Endodermal cell (in vitro differentiated cells): ENCODE results near the gene APOC1. TPM values are rescaled to one million over a fixed set of nuclear protein-coding genes. Genes with fewer than 3 reads are reported as not detected.
A peak's percentile ranks its signal among the peaks of the same experiment; 100 is the strongest.
"Not testable (repeated sequence)": the region's sequence is repeated elsewhere in the genome, so short reads cannot be mapped to it uniquely, and the experiment has no call there.

ENCODE experiments used
- DNase-seq: peaks from one replicate; pipeline ENCODE4 v3.0.0-alpha.2; 2017
- H3K27ac ChIP-seq: 2 replicates; pipeline ENCODE4 v1.5.1; 2013; ENCODE audit warnings: mild to moderate bottlenecking, low read depth, low read length, moderate library complexity
- H3K27me3 ChIP-seq: 2 replicates; pipeline ENCODE4 v1.6.1; 2013; ENCODE audit warnings: mild to moderate bottlenecking, low read length, moderate library complexity; ENCODE audit not compliant: insufficient read depth, control insufficient read depth, poor library complexity, severe bottlenecking
- H3K36me3 ChIP-seq: 2 replicates; pipeline ENCODE4 v1.7.0; 2013; ENCODE audit warnings: mild to moderate bottlenecking, low read length, moderate library complexity; ENCODE audit not compliant: control insufficient read depth, insufficient read depth
- H3K4me1 ChIP-seq: one replicate; pipeline ENCODE4 v1.7.0; 2013; ENCODE audit warnings: low read length; ENCODE audit not compliant: control insufficient read depth, insufficient read depth
- H3K4me3 ChIP-seq: 2 replicates; pipeline ENCODE4 v1.5.1; 2013; ENCODE audit warnings: mild to moderate bottlenecking, low read length, moderate library complexity
- H3K9ac ChIP-seq: 2 replicates; pipeline ENCODE4 v1.6.1; 2013; ENCODE audit warnings: mild to moderate bottlenecking, low read length, moderate library complexity; ENCODE audit not compliant: poor library complexity, severe bottlenecking; ENCODE audit errors: extremely low read depth
- H3K9me3 ChIP-seq: 2 replicates; pipeline ENCODE4 v1.6.1; 2013; ENCODE audit warnings: mild to moderate bottlenecking, low read length, moderate library complexity; ENCODE audit not compliant: control insufficient read depth
- H3K27ac Mint-ChIP-seq: 2 replicates; pipeline ENCODE4 v1.8.0; 2020; ENCODE audit warnings: mixed read lengths
- H3K27me3 Mint-ChIP-seq: 2 replicates; pipeline ENCODE4 v1.8.0; 2021; ENCODE audit warnings: mild to moderate bottlenecking, mixed read lengths; ENCODE audit not compliant: insufficient read depth
- H3K36me3 Mint-ChIP-seq: 2 replicates; pipeline ENCODE4 v1.8.0; 2020; ENCODE audit warnings: low read depth, mixed read lengths
- H3K4me1 Mint-ChIP-seq: 2 replicates; pipeline ENCODE4 v1.8.0; 2020; ENCODE audit warnings: mixed read lengths
- H3K4me3 Mint-ChIP-seq: 2 replicates; pipeline ENCODE4 v1.8.0; 2020; ENCODE audit warnings: mild to moderate bottlenecking, moderate library complexity, mixed read lengths
- H3K9me3 Mint-ChIP-seq: 2 replicates; pipeline ENCODE4 v1.8.0; 2020; ENCODE audit warnings: mild to moderate bottlenecking, mixed read lengths
- CTCF ChIP-seq: fragments of 200-600 bp; sonication (generic); conservative IDR thresholded peaks from 2 replicates; pipeline ENCODE4 v1.5.0; 2021; ENCODE audit warnings: antibody characterized with exemption, mild to moderate bottlenecking
- WGBS, 2 experiments: methylation state at CpG; one replicate each; pipeline versions ENCODE4 v1.1.5 to v1.1.7; 2013; ENCODE audit warnings: missing lambda C conversion rate in 2 of 2, mixed read lengths in 1 of 2; ENCODE audit not compliant: insufficient coverage in 1 of 2, insufficient read length in 1 of 2; 5-methylcytosine and 5-hydroxymethylcytosine counted together
- total RNA-seq, 2 donors: library from RNA; stranded (reverse); fragmentation: NEBNext Ultra II Directional in 1 of 2; extraction: Animal tissue kit (Norgen Biotek cat#: 25700) in 1 of 2; gene quantifications; 2 replicates in 1 of 2; 3 replicates in 1 of 2; pipeline ENCODE4 v1.2.1, GENCODE V29; 2021

APOC1 gene
- total RNA-seq, 2 donors from 2014 or later: 914 to 1,040 TPM

GRCh38 chr19:44912854-44913253, 1.6 kb upstream of the APOC1 start:
- Mint-ChIP-seq H3K4me1 (peaks cover 36% of the 10 kb centered on the region), H3K9me3 (no peaks in the 10 kb centered on the region), H3K36me3 (peaks cover 28% of the 10 kb centered on the region), H3K27ac (peak overlapping the region; percentile 100), H3K27me3 (no peaks in the 10 kb centered on the region), H3K4me3 (peak overlapping the region; percentile 98)
- Histone ChIP-seq H3K27ac (no peak overlapping the region), H3K36me3 (peaks cover 24% of the 10 kb centered on the region), H3K9me3 (no peaks in the 10 kb centered on the region), H3K4me3 (no peak overlapping the region), H3K4me1 (no peaks in the 10 kb centered on the region), H3K9ac (no peak overlapping the region), H3K27me3 (no peaks in the 10 kb centered on the region)
- DNase-seq: no peak
- WGBS, 2 experiments: 97% methylated on average over 6 of the region's 6 CpGs; no CpG with 5 or more reads in 1 of the 2 experiments
- no peak for TF ChIP-seq CTCF

GRCh38 chr19:44913512-44914432, 636 bp upstream of the APOC1 start:
- Histone ChIP-seq H3K27ac (peak overlapping the region; percentile 32), H3K9ac (peak overlapping the region; percentile 90), H3K36me3 (peaks cover 22% of the 10 kb centered on the region), H3K4me3 (peak overlapping the region; percentile 89)
- Mint-ChIP-seq H3K36me3 (peaks cover 29% of the 10 kb centered on the region), H3K27ac (peak overlapping the region; percentile 100), H3K4me3 (peak overlapping the region; percentile 98), H3K4me1 (peaks cover 31% of the 10 kb centered on the region)
- not testable (repeated sequence) for H3K27me3 Mint-ChIP-seq, H3K9me3 Mint-ChIP-seq, H3K9me3 ChIP-seq, H3K4me1 ChIP-seq, H3K27me3 ChIP-seq
- WGBS, 2 experiments: 45 to 67% methylated on average over 17 to 22 of the region's 23 CpGs
- DNase-seq: peak; percentile 61

GRCh38 chr19:44924243-44924725, 9.9 kb downstream of the APOC1 start:
- Mint-ChIP-seq H3K4me1 (peaks cover 19% of the 10 kb centered on the region), H3K36me3 (peaks cover 14% of the 10 kb centered on the region), H3K27me3 (peaks cover 6% of the 10 kb centered on the region), H3K27ac (no peak overlapping the region), H3K4me3 (no peak overlapping the region), H3K9me3 (peaks cover 7% of the 10 kb centered on the region)
- Histone ChIP-seq H3K9me3 (no peaks in the 10 kb centered on the region), H3K27me3 (no peaks in the 10 kb centered on the region), H3K9ac (no peak overlapping the region), H3K4me1 (no peaks in the 10 kb centered on the region), H3K36me3 (peaks cover 9% of the 10 kb centered on the region), H3K27ac (no peak overlapping the region), H3K4me3 (no peak overlapping the region)
- TF ChIP-seq CTCF: no peak
- 93 to 95% methylated on average over 6 to 8 of the region's 8 CpGs for WGBS, 2 experiments
- DNase-seq: no peak
